T-helper 2 cell treated with Interferon-gamma antibody and Interleukin-4, amounts not matched to agents 100 ng/mL and 5 ng/mL, for 36 hours (primary cell): Measurements from ENCODE around the gene ZNF839. TPM values are rescaled to one million over a fixed set of nuclear protein-coding genes. Genes with fewer than 3 reads are reported as not detected.
"Not testable (repeated sequence)": the region's sequence is repeated elsewhere in the genome, so short reads cannot be mapped to it uniquely, and the experiment has no call there.

Experiments used
- intact Hi-C: fragments of 100-400 bp; cut with micrococcal nuclease; formaldehyde crosslinking; loops from one replicate; pipeline ENCODE4 v1.15.1; 2023
- total RNA-seq: library from RNA; stranded (reverse); gene quantifications from 2 replicates; pipeline ENCODE4 v1.2.3, GENCODE V29; 2022

The ZNF839 gene
- total RNA-seq, 1 donor from 2014 or later, result 14.6 TPM

- intact Hi-C loops, result no loop called here
Measured at GRCh38 chr14:102338724-102339123, 19.2 kb downstream of the ZNF839 start.

DNA sequence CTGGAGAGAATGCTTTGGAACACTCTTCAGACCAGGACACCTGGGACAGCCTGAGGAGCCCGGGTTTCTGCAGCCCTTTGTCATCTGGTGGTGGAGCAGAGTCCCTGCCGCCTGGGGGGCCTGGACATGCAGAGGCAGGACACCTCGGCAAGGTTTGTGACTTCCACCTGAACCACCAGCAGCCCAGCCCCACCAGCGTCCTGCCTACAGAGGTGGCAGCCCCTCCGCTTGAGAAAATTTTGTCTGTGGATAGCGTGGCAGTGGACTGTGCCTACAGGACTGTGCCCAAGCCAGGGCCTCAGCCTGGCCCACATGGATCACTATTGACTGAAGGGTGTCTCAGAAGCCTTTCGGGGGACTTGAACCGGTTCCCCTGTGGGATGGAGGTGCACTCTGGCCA is 22.0 kb downstream of the ZNF839 start:
- intact Hi-C loops, result no loop called here

- intact Hi-C loops, result no loop called here
Measured at GRCh38 chr14:102342238-102342637, 22.7 kb downstream of the ZNF839 start.

DNA sequence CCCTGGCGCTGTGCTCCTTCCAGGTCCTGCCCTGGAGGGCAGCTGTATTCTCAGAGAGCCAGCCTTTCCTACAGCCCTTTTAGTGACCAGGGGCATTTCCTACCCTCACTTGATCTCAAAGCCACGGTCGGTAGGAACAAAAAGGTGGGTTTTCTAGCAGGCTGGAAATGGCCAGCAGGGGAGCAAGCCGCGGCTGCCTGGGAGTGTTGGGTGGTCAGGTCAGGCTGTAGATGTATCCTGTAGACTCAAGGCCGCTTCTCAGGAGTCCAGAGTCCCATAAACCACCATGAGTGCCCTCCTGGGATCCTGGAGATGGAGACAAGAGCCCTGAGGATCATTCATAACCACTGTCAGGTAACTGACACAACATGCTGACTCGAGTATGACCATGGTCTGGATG is 24.5 kb downstream of the ZNF839 start:
- intact Hi-C loops, result no loop called here

GRCh38 chr14:102344485-102344884 is 24.9 kb downstream of the ZNF839 start:
- intact Hi-C loops, result no loop called here

GRCh38 chr14:102345232-102345631 is 25.7 kb downstream of the ZNF839 start:
- intact Hi-C loops, result no loop called here

- intact Hi-C loops, result no loop called here
Measured at GRCh38 chr14:102346645-102347044, 27.1 kb downstream of the ZNF839 start.

DNA sequence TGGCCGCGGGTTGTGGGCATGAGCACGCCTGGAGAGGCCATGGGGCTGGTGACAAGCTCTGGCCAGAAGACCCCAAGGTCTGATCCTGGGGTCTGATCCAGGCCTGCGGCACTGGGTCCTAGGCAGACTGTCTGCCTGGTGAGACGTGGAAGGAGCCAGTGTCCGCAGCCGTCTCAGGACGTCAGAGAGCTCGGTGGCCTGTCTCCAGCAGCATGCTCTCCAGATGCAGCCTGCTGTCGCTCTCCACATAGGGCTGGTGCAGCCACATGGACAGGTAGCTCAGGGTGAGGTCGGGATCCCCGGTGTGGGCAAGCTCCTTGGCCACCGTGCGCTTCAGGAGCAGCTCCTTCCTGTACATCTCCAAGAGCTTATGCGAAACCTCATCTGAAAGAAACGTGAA is 28.8 kb downstream of the ZNF839 start:
- intact Hi-C loops, result no loop called here

DNA sequence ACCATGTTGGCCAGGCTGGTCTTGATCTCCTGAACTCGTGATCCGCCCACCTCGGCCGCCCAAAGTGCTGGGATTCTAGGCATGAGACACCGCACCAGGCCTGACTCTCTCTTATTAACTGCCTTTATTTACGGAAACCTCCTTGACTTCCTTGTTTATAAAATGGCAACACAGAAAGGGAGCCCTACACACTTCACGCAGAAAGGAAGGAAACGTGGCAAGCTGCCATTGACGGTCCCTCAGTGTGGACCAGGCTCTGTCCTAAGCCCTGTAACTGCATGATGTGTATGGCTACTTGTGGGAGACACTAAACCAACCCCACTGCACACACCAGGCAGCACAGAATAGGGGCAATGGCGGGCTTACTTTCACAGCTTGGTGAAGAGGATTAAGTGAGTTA is 31.5 kb downstream of the ZNF839 start:
- intact Hi-C loops, result no loop called here

DNA sequence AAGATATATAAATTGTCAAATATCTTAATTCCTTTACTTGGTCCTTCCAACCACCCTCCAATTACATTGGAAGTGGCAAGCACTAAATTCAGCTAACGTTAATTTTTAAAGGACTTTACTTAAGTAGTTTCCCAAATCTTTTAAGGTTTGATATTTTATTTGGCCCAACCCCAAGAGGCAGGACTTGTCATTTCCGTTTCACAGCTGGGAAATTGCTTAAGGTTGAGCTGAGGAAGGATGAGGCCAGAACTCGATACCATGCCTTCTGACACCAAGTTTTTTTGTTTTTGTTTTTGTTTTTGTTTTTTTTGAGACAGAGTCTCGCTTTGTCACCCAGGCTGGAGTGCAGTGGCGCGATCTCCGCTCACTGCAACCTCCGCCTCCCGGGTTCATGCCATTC is 32.0 kb downstream of the ZNF839 start:
- intact Hi-C loops, result not testable (repeated sequence)

DNA sequence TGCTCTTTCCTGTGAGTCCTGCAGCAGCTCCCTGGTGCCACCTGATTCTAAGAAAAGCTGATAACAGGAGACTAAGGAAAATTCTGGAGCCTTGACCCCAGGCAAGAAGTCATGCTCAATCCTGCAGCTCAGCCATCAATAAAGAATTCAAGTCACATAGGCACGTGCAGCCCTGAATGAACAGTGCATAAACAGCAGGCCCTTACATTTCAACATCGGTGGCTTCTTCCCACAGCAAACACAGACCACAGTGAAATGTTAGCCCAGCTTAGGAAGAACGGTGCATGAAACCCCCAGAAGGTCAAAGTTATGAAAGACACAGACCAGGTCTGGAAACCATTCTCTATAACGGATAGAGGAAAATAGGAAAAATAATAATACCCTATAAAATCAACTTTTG is 32.7 kb downstream of the ZNF839 start:
- intact Hi-C loops, result no loop called here

GRCh38 chr14:102353126-102353619 is 33.6 kb downstream of the ZNF839 start:
- intact Hi-C loops, result no loop called here

DNA sequence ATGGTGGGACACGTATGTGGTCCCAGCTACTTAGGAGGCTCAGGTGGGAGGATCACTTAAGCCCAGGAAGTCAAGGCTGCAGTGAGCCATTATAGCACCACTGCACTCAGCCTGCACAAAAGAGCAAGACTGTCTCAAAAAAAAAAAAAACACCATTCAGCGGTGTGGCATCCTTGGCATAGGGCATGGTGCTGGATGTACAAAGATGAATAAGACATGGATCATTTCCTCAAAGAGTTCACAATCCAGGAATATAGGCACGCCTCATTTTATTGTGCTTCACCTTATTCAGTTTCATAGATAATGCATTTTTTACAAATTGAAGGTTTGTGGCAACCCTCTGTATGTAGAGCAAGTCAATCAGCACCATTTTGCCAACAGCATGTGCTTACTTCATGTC is 36.7 kb downstream of the ZNF839 start:
- intact Hi-C loops, result no loop called here

DNA sequence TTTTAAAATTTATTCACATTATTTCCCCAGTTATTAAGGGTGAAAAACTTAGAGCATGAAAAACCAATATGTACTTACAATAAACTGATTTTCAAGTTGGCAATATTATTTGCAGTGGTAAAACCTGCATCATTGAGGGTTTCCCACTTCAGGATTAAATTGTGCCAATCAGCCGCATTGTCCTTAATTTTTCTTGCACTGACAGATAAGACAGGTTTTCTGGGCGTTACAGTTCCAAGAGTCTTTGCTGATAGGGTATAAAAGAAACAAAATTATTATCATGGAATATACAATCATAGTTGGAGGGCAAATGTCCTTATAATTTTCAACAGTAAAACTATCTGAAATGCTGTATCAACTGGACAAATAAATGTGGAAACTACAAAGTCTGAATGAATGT is 39.8 kb downstream of the ZNF839 start:
- intact Hi-C loops, result no loop called here

DNA sequence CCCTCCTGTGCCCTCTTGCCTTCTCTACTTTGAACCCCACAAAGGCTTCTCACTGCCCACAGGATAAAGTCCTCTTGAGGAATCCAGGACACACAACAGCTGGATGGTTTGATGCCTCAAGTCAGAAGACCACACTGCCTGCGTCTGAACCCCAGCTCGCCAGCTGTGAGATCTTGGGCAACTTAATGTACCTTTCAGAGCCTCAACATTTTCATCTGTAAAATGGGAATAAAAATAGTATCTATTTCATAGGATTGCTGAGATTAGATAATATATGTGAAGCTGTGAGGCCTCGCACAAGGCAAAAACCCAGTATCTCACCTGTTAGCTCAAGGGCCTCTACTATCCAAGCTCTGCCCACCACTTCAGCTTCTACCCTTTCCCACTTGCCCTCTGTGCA is 40.8 kb downstream of the ZNF839 start:
- intact Hi-C loops, result loop anchor here (5.0 kb wide), 1 partner anchor 157 kb away; no protein-coding TSS in a partner anchor

DNA sequence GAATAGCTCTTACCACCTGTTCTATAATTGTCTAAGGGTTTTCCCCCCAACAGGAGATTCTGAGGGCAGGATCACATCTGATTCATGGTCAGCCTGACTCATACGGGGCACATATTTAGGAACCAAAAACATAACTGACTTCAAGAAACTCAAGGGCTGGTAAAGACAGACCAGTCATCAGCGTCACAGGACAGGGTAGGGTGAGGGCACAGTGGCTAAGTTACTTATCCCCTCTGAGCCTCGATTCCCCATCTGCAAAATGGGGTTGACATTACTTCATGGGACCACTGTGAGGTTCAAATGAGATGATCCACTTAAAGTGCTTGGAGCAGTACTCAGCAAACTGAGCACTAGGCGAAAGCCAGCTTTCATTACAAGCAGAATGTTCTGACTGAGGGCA is 42.5 kb downstream of the ZNF839 start:
- intact Hi-C loops, result loop anchor here (1.0 to 5.0 kb wide), 5 partner anchors 43 to 601 kb away; partner anchors contain the start of genes DYNC1H1, PPP2R5C, RCOR1 and ZNF839

GRCh38 chr14:102362545-102363181 is 43.1 kb downstream of the ZNF839 start, which contains the start of the genes CINP and TECPR2:
Gene CINP, minus strand, starts transcription at chr14:102362890. Its CDS starts 39 bp downstream, at chr14:102362851.
Gene TECPR2, plus strand, starts transcription at chr14:102362941. Its CDS starts 13,781 bp downstream, at chr14:102376722.
- intact Hi-C loops, result loop anchor here (1.0 to 5.0 kb wide), 5 partner anchors 43 to 602 kb away; partner anchors contain the start of genes DYNC1H1, PPP2R5C, RCOR1 and ZNF839

GRCh38 chr14:102363182-102363943 is 43.8 kb downstream of the ZNF839 start:
- intact Hi-C loops, result loop anchor here (2.0 to 5.0 kb wide), 3 partner anchors 154 to 603 kb away; partner anchors contain the start of genes DYNC1H1 and PPP2R5C

GRCh38 chr14:102370305-102370809 is 50.8 kb downstream of the ZNF839 start:
- intact Hi-C loops, result no loop called here

- intact Hi-C loops, result no loop called here
Measured at GRCh38 chr14:102371361-102371760, 51.8 kb downstream of the ZNF839 start.

GRCh38 chr14:102373110-102373509 is 53.6 kb downstream of the ZNF839 start:
- intact Hi-C loops, result no loop called here

DNA sequence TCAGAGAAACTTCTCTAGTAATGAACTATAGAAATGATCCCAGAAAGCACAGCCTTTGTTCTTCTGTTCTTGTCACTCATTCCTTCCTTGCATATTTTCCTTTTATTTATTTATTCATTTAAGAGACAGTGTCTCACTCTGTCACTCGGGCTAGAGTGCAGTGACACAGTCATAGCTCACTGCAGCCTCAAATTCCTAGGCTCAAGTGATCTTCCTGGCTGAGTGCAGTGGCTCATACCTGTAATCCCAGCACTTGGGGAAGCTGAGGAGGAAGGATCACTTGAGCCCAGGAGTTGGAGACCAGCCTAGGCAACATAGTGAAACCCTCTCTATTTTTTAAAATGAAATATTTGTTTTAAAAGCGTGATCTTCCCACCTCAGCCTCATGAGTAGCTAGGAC is 54.7 kb downstream of the ZNF839 start:
- intact Hi-C loops, result no loop called here
